HEK293 (cell line): ENCODE data around the gene KANSL1.

Experiments used
- CTCF ChIP-seq: fragments of 450-650 bp; formaldehyde crosslinking; IDR thresholded peaks from 2 replicates; pipeline ENCODE4 v1.5.1; 2016; ENCODE audit warnings: missing biosample characterization, missing genetic modification characterization
- HOXA7 ChIP-seq: sonication (generic); formaldehyde crosslinking; IDR thresholded peaks from 2 replicates; pipeline ENCODE4 v1.8.1; 2022; ENCODE audit warnings: missing genetic modification reagents, borderline replicate concordance
- KLF7 ChIP-seq: fragments of 450-650 bp; formaldehyde crosslinking; IDR thresholded peaks from 2 replicates; pipeline ENCODE4 v1.5.1; 2016; ENCODE audit warnings: missing biosample characterization, missing genetic modification characterization, borderline replicate concordance
- MZF1 ChIP-seq: fragments of 450-650 bp; formaldehyde crosslinking; IDR thresholded peaks from 2 replicates; pipeline ENCODE4 v1.5.1; 2017; ENCODE audit warnings: missing biosample characterization, missing genetic modification characterization, borderline replicate concordance
- REST ChIP-seq: fragments of 450-650 bp; formaldehyde crosslinking; IDR thresholded peaks from 2 replicates; pipeline ENCODE4 v1.5.1; 2016; ENCODE audit warnings: missing biosample characterization, missing genetic modification characterization
- TCF7L2 ChIP-seq: IDR thresholded peaks from 2 replicates; pipeline ENCODE4 v1.6.1; 2011; ENCODE audit warnings: low read depth, mild to moderate bottlenecking, inconsistent platforms, low read length, moderate library complexity, borderline replicate concordance
- ZBTB17 ChIP-seq: fragments of 450-650 bp; formaldehyde crosslinking; IDR thresholded peaks from 2 replicates; pipeline ENCODE4 v1.5.1; 2016; ENCODE audit warnings: missing biosample characterization, missing genetic modification characterization
- ZNF138 ChIP-seq: fragments of 450-650 bp; formaldehyde crosslinking; IDR thresholded peaks from 2 replicates; pipeline ENCODE4 v1.5.1; 2016; ENCODE audit warnings: missing biosample characterization, missing genetic modification characterization, borderline replicate concordance
- ZNF433 ChIP-seq: fragments of 450-650 bp; formaldehyde crosslinking; IDR thresholded peaks from 2 replicates; pipeline ENCODE4 v1.5.1; 2016; ENCODE audit warnings: missing biosample characterization, missing genetic modification characterization, low read depth
- ZNF501 ChIP-seq: fragments of 450-650 bp; formaldehyde crosslinking; IDR thresholded peaks from 2 replicates; pipeline ENCODE4 v1.5.1; 2016; ENCODE audit warnings: missing biosample characterization, missing genetic modification characterization
- ZNF510 ChIP-seq: fragments of 450-650 bp; formaldehyde crosslinking; IDR thresholded peaks from 2 replicates; pipeline ENCODE4 v1.5.1; 2018; ENCODE audit warnings: mild to moderate bottlenecking, missing genetic modification characterization, missing biosample characterization; ENCODE audit not compliant: insufficient replicate concordance
- ZNF580 ChIP-seq: fragments of 450-650 bp; formaldehyde crosslinking; IDR thresholded peaks from 2 replicates; pipeline ENCODE4 v1.5.1; 2016; ENCODE audit warnings: missing biosample characterization, missing genetic modification characterization

GRCh38 chr17:46060461-46060860 lies 132.8 kb downstream of the KANSL1 start:
- TF ChIP-seq ZNF501 (no peak), CTCF (tag by site-specific recombination) (no peak), ZNF138 (tag by site-specific recombination) (no peak), ZNF510 (tag by site-specific recombination) (no peak), HOXA7 (CRISPR knock-in tag) (no peak), REST (tag by site-specific recombination) (no peak), TCF7L2 (no peak), ZNF433 (tag by site-specific recombination) (no peak), MZF1 (tag by site-specific recombination) (no peak), ZNF580 (tag by site-specific recombination) (no peak), KLF7 (no peak), ZBTB17 (no peak)
